ENCODE results near the gene IL36B. TPM values are rescaled to one million over a fixed set of nuclear protein-coding genes. Genes with fewer than 3 reads are reported as not detected.
"Not testable (repeated sequence)": the region's sequence is repeated elsewhere in the genome, so short reads cannot be mapped to it uniquely, and the experiment has no call there.

The IL36B gene
- total RNA-seq (not detected), total RNA-seq (0 reads per million in 2 donors)

DNA sequence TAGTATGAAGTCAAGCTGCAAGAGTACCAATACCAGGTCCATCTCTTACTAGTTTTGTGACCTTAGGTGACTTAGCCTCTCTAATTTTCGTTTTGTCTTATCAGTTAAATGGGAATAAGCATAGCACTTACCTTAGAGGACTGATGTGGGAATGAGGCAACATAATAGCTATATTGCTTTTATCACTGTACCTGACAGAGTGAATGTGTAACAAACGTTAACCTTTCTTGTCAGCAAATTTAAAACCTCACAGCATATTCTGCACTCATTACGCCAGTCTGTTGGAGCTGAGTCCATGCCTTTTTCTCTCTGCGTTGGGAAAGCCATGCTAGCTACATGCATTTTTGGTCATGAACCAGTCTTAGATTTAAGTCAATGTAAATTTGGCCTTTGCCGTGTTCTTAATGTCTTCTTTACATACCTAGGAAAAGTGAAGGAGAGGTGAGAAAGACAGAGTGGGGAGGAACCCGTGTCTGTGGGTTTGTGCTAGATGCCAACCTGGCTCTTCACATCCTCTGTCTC lies at the start of gene IL36B:
Gene IL36B, minus strand, starts transcription at position 472 of the 522 bp plus-strand sequence.
- H3K27me3 Mint-ChIP-seq = peaks cover 7% of the 10 kb centered on the region
- peaks cover 3% of the 10 kb centered on the region for H3K4me1 Mint-ChIP-seq
- H3K9me3 ChIP-seq (ENCODE audit: control insufficient read depth, low read length, poor library complexity, severe bottlenecking) = no peaks in the 10 kb centered on the region
- ATAC-seq (no peak), DNase-seq (no peak)
- peaks cover 2% of the 10 kb centered on the region for H3K36me3 Mint-ChIP-seq (ENCODE audit: low read depth)
- H3K27ac Mint-ChIP-seq = no peak within 1 kb of the TSS
- H3K4me3 Mint-ChIP-seq = no peak within 1 kb of the TSS

DNA sequence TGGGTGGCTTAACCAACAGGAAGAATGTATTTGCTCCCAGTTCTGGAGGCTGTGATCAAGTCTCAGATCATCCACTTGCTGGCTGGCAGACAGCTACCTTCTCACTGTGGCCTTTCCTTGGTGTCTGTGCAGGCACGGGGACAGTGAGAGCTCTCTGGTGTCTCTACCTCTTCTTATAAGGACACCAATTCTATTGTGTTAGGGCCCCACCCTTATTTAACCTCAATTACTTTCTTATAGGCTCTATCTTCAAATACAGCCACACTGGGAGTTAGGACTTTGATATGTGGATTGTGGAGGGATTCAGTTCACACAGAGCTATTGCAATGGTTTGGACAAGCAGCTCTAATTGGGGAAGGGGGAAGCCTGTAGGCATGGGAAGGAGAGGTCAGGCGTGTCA lies 49.5 kb upstream of the IL36B start:
- Mint-ChIP-seq H3K27ac (no peak overlapping the region), H3K4me3 (no peak overlapping the region), H3K27me3 (peaks cover 5% of the 10 kb centered on the region), H3K36me3 (ENCODE audit: low read depth) (peaks cover 2% of the 10 kb centered on the region), H3K4me1 (peaks cover 13% of the 10 kb centered on the region)
- ATAC-seq (no peak), DNase-seq (no peak)
- no peaks in the 10 kb centered on the region for H3K9me3 ChIP-seq (ENCODE audit: control insufficient read depth, low read length, poor library complexity, severe bottlenecking)

GRCh38 chr2:113098532-113098931 lies 45.9 kb upstream of the IL36B start:
- H3K27me3 Mint-ChIP-seq = no peaks in the 10 kb centered on the region
- H3K4me3 Mint-ChIP-seq = peak overlapping the region; percentile 69
- H3K4me1 Mint-ChIP-seq = peaks cover 10% of the 10 kb centered on the region
- DNase-seq (no peak), ATAC-seq (no peak)
- peaks cover 2% of the 10 kb centered on the region for H3K36me3 Mint-ChIP-seq (ENCODE audit: low read depth)
- H3K27ac Mint-ChIP-seq = peak overlapping the region; percentile 87
- H3K9me3 ChIP-seq (ENCODE audit: control insufficient read depth, low read length, poor library complexity, severe bottlenecking) = no peaks in the 10 kb centered on the region

GRCh38 chr2:113098041-113098440 lies 45.4 kb upstream of the IL36B start:
- peak; percentile 67 for ATAC-seq

GRCh38 chr2:113096842-113097618 lies 44.4 kb upstream of the IL36B start:
- peaks cover 10% of the 10 kb centered on the region for H3K4me1 Mint-ChIP-seq
- not testable (repeated sequence) for DNase-seq; H3K4me3 Mint-ChIP-seq; ATAC-seq; H3K36me3 Mint-ChIP-seq (ENCODE audit: low read depth); H3K9me3 ChIP-seq (ENCODE audit: control insufficient read depth, low read length, poor library complexity, severe bottlenecking); H3K27me3 Mint-ChIP-seq; H3K27ac Mint-ChIP-seq

More at GRCh38 chr2:113098041-113098440, 45.4 kb upstream of the IL36B start:
- H3K36me3 Mint-ChIP-seq (ENCODE audit: low read depth) = peaks cover 2% of the 10 kb centered on the region
- peaks cover 10% of the 10 kb centered on the region for H3K4me1 Mint-ChIP-seq
- peak overlapping the region; percentile 69 for H3K4me3 Mint-ChIP-seq
- H3K27ac Mint-ChIP-seq = peak overlapping the region; percentile 87
- no peaks in the 10 kb centered on the region for H3K27me3 Mint-ChIP-seq
- H3K9me3 ChIP-seq (ENCODE audit: control insufficient read depth, low read length, poor library complexity, severe bottlenecking) = no peaks in the 10 kb centered on the region
- no peak for DNase-seq

DNA sequence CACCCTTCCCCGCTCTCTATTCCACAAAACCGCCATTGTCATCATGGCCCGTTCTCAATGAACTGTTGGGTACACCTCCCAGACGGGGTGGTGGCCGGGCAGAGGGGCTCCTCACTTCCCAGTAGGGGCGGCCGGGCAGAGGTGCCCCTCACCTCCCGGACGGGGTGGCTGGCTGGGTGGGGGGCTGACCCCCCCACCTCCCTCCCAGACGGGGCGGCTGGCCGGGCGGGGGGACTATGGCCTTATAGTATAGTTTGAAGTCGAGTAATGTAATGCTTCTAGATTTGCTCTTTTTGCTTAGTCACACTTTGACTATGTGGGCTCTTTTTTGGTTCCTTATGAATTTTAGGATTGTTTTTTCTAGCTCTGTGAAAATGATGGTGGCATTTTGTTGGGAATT lies 43.6 kb upstream of the IL36B start:
- not testable (repeated sequence) for H3K27ac Mint-ChIP-seq; H3K36me3 Mint-ChIP-seq (ENCODE audit: low read depth); H3K27me3 Mint-ChIP-seq; DNase-seq; ATAC-seq; H3K9me3 ChIP-seq (ENCODE audit: control insufficient read depth, low read length, poor library complexity, severe bottlenecking); H3K4me3 Mint-ChIP-seq
- H3K4me1 Mint-ChIP-seq = peaks cover 10% of the 10 kb centered on the region

DNA sequence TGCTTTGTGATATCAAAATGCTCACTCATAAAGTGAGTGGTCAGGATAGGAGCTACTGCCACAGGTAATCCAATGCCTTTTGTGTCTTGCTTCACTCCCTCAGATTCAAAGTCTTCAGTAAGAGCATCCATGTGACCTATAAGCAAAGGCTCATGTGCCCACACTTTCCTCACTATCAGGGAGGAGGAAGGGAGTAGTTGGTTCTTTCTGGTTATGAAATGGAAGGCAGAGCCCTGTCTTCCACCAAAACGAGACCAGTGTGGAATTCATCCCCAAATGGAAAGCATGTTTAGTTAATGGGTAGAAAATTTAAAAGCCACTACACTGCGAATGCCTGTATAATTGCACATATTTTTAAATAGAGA lies 40.9 kb upstream of the IL36B start:
- DNase-seq (no peak), ATAC-seq (no peak)
- H3K9me3 ChIP-seq (ENCODE audit: control insufficient read depth, low read length, poor library complexity, severe bottlenecking) = no peaks in the 10 kb centered on the region
- no peak overlapping the region for H3K27ac Mint-ChIP-seq
- no peaks in the 10 kb centered on the region for H3K36me3 Mint-ChIP-seq (ENCODE audit: low read depth)
- no peaks in the 10 kb centered on the region for H3K27me3 Mint-ChIP-seq
- H3K4me1 Mint-ChIP-seq = peaks cover 10% of the 10 kb centered on the region
- no peak overlapping the region for H3K4me3 Mint-ChIP-seq

DNA sequence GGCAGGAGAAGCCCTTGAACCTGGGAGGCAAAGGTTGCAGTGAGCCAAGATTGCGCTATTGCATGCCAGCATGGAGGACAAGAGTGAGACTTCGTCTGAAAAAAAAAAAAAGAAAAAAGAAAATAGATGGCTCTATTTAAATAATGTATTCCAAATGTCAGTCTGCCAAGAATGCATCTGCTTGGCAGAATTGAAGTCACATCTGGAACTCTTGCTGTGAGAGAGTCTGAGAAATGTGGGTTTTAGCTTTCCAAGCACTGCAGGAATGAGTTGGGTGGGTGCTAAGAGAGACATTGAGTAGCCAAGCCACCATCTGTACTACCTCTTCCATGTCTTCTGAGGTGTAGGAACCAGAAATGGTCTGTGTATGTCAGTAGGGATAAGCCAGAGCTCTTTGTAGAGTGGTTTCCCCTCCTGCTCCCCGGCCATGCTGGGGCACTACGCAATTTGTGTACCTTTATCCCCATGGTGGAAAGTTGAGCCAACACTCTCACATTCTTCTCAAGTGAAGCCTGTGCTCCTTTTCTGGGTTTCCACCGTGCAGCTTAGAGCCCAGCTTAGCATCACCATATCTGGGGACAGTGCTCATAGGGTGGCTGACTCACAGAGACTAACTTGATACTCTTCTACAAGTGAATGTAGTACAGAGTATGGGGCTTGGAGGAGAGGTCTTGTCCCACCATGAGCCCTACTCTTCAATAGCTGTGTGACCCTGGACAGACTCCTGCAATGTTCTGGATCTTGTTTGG lies 40.4 kb upstream of the IL36B start:
- no peak for DNase-seq
- Mint-ChIP-seq H3K4me1 (peaks cover 5% of the 10 kb centered on the region), H3K36me3 (ENCODE audit: low read depth) (no peaks in the 10 kb centered on the region), H3K27me3 (no peaks in the 10 kb centered on the region), H3K4me3 (no peak overlapping the region), H3K27ac (no peak overlapping the region)
- H3K9me3 ChIP-seq (ENCODE audit: control insufficient read depth, low read length, poor library complexity, severe bottlenecking) = no peaks in the 10 kb centered on the region
- ATAC-seq = no peak

GRCh38 chr2:113091231-113091896 lies 38.7 kb upstream of the IL36B start:
- no peaks in the 10 kb centered on the region for H3K9me3 ChIP-seq (ENCODE audit: control insufficient read depth, low read length, poor library complexity, severe bottlenecking)
- no peak for ATAC-seq
- Mint-ChIP-seq H3K27ac (no peak overlapping the region), H3K27me3 (no peaks in the 10 kb centered on the region), H3K4me3 (no peak overlapping the region), H3K4me1 (no peaks in the 10 kb centered on the region), H3K36me3 (ENCODE audit: low read depth) (no peaks in the 10 kb centered on the region)
- no peak for DNase-seq

DNA sequence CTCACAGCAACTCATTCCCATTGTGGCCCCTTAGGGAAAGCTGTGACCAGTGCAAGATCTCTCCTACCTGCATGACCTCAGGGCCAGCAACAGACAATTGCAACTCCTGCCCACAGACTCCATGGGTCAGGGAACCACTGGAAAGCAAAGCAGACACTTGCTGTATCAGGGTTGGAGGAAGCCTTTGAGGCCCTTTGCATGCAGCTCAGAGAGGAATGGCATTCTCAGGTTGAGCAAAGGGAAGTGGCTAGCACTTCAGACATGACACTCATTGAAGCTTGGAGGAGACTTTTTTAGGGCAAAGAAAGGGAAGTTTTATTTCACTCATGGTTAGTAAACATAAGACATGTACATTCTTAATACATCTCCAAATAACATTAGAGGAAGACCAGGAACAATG lies 37.2 kb upstream of the IL36B start:
- Mint-ChIP-seq H3K27me3 (peaks cover 8% of the 10 kb centered on the region), H3K4me3 (no peak overlapping the region), H3K27ac (no peak overlapping the region), H3K4me1 (peaks cover 3% of the 10 kb centered on the region), H3K36me3 (ENCODE audit: low read depth) (peaks cover 7% of the 10 kb centered on the region)
- DNase-seq = no peak
- H3K9me3 ChIP-seq (ENCODE audit: control insufficient read depth, low read length, poor library complexity, severe bottlenecking) = no peaks in the 10 kb centered on the region
- ATAC-seq = no peak

GRCh38 chr2:113088213-113088992 lies 35.7 kb upstream of the IL36B start:
- no peak overlapping the region for H3K4me3 Mint-ChIP-seq
- H3K27ac Mint-ChIP-seq = no peak overlapping the region
- DNase-seq = no peak
- ATAC-seq = no peak
- H3K9me3 ChIP-seq (ENCODE audit: control insufficient read depth, low read length, poor library complexity, severe bottlenecking) = no peaks in the 10 kb centered on the region
- H3K4me1 Mint-ChIP-seq = peaks cover 3% of the 10 kb centered on the region
- peaks cover 8% of the 10 kb centered on the region for H3K36me3 Mint-ChIP-seq (ENCODE audit: low read depth)
- peaks cover 16% of the 10 kb centered on the region for H3K27me3 Mint-ChIP-seq

- H3K9me3 ChIP-seq (ENCODE audit: control insufficient read depth, low read length, poor library complexity, severe bottlenecking) = no peaks in the 10 kb centered on the region
- Mint-ChIP-seq H3K4me3 (no peak overlapping the region), H3K4me1 (peaks cover 3% of the 10 kb centered on the region), H3K27ac (peak overlapping the region; percentile 56), H3K36me3 (ENCODE audit: low read depth) (peaks cover 8% of the 10 kb centered on the region), H3K27me3 (peaks cover 36% of the 10 kb centered on the region)
- ATAC-seq = no peak
- DNase-seq = no peak
These were observed 32.9 kb upstream of the IL36B start for GRCh38 chr2:113085542-113085941.

All from T-helper 17 cell (primary cell).